Esophagus muscularis mucosa (tissue), 4 donors: Measurements from ENCODE around the gene SRD5A1. TPM values are rescaled to one million over a fixed set of nuclear protein-coding genes. Genes with fewer than 3 reads are reported as not detected.
"Not testable (repeated sequence)": the region's sequence is repeated elsewhere in the genome, so short reads cannot be mapped to it uniquely, and the experiment has no call there.

Source experiments
- DNase-seq: peaks from one replicate; pipeline ENCODE4 v3.0.0-alpha.2; 2017; ENCODE audit errors: extremely low spot score
- H3K27ac ChIP-seq, 4 donors: fragments of 200-600 bp; sonication (generic); replicated peaks in 1 of 4; 1 replicate in 3 of 4; 2 replicates in 1 of 4; pipeline ENCODE4 v1.5.1; 2016 to 2019; ENCODE audit warnings: mild to moderate bottlenecking in 1 of 4
- H3K27me3 ChIP-seq, 4 donors: fragments of 200-600 bp; sonication (generic); one replicate each; pipeline versions ENCODE4 v1.5.1 to v1.6.0; 2016 to 2019
- H3K36me3 ChIP-seq, 4 donors: fragments of 200-600 bp; sonication (generic); one replicate each; pipeline ENCODE4 v1.5.1; 2016 to 2019
- H3K4me1 ChIP-seq, 4 donors: fragments of 200-600 bp; sonication (generic); one replicate each; pipeline ENCODE4 v1.5.1; 2016 to 2019
- H3K4me3 ChIP-seq, 4 donors: fragments of 200-600 bp; sonication (generic); 1 replicate in 2 of 4; 2 replicates in 2 of 4; pipeline ENCODE4 v1.5.1; 2016 to 2019; ENCODE audit warnings: mild to moderate bottlenecking in 4 of 4, moderate library complexity in 1 of 4
- H3K9me3 ChIP-seq, 4 donors: fragments of 200-600 bp; sonication (generic); 1 replicate in 3 of 4; 2 replicates in 1 of 4; pipeline ENCODE4 v1.5.1; 2016 to 2019
- EP300 ChIP-seq: sonication (generic); formaldehyde crosslinking; IDR thresholded peaks from one replicate; pipeline ENCODE4 v1.6.1; 2017; ENCODE audit warnings: antibody characterized with exemption
- POLR2A ChIP-seq: fragments of 450-650 bp; IDR thresholded peaks from one replicate; pipeline ENCODE4 v1.6.1; 2017; ENCODE audit warnings: antibody characterized with exemption, moderate library complexity, mild to moderate bottlenecking, low read depth
- POLR2AphosphoS5 ChIP-seq, 2 donors: sonication (generic); formaldehyde crosslinking; IDR thresholded peaks; one replicate each; pipeline ENCODE4 v1.6.1; 2017; ENCODE audit warnings: antibody characterized with exemption in 2 of 2
- WGBS: methylation state at CpG from one replicate; pipeline ENCODE4 v1.1.5; 2018; 5-methylcytosine and 5-hydroxymethylcytosine counted together
- intact Hi-C: fragments of 100-400 bp; cut with DNase I; formaldehyde crosslinking; loops from one replicate; pipeline ENCODE4 v1.15.1; 2023
- total RNA-seq, 4 donors: library from RNA; depleted of rRNA; stranded (reverse); fragments of >200 nt; gene quantifications; one replicate each; pipeline versions ENCODE4 v1.1.0 to v1.2.1, GENCODE V29; 2016
- TF ChIP-seq, protein P1 (sequence below), 3 experiments: fragments of 200-600 bp in 2 of 3; fragments of 450-650 bp in 1 of 3; sonication (generic) in 2 of 3; IDR thresholded peaks; one replicate each; pipeline ENCODE4 v1.5.1; 2017 to 2019; ENCODE audit warnings: antibody characterized with exemption in 3 of 3, mild to moderate bottlenecking in 2 of 3, moderate library complexity in 1 of 3

SRD5A1 gene
- total RNA-seq, 4 donors from 2014 or later: 2.2 to 10.3 (median 4.6) TPM

DNA sequence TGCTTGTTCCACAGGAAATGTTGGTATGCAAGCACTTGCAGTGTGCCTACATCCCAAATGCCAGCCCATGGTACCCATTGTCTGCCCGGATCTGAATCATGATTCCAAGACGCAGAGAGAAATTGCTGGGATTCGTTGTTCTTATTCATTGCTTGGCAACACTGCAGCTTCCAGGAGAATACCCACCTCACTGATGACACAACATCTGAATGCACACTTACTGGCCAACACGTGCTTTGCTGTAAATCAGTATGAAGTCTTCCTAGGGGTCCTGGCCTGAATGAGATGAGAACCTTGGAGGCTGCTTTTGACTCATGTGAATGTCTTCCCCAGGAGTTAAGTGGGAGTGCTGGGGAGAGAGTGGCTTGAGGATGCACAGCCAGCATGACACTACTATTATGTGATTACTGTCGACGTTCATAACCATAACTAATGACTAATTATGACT lies 11.6 kb downstream of the SRD5A1 start:
- Histone ChIP-seq H3K36me3 (peaks cover 0 to 5% (median 2%) of the 10 kb centered on the region in 4 donors), H3K4me1 (no peaks in the 10 kb centered on the region), H3K4me3 (no peak overlapping the region), H3K27ac (no peak overlapping the region), H3K9me3 (no peaks in the 10 kb centered on the region), H3K27me3 (no peaks in the 10 kb centered on the region)
- no peak for DNase-seq
- TF ChIP-seq, protein P1, sequence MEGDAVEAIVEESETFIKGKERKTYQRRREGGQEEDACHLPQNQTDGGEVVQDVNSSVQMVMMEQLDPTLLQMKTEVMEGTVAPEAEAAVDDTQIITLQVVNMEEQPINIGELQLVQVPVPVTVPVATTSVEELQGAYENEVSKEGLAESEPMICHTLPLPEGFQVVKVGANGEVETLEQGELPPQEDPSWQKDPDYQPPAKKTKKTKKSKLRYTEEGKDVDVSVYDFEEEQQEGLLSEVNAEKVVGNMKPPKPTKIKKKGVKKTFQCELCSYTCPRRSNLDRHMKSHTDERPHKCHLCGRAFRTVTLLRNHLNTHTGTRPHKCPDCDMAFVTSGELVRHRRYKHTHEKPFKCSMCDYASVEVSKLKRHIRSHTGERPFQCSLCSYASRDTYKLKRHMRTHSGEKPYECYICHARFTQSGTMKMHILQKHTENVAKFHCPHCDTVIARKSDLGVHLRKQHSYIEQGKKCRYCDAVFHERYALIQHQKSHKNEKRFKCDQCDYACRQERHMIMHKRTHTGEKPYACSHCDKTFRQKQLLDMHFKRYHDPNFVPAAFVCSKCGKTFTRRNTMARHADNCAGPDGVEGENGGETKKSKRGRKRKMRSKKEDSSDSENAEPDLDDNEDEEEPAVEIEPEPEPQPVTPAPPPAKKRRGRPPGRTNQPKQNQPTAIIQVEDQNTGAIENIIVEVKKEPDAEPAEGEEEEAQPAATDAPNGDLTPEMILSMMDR (IDR thresholded peaks at IDR 0.05): no peak
- TF ChIP-seq POLR2AphosphoS5 (IDR thresholded peaks at IDR 0.05) (no peak), POLR2A (no peak), EP300 (no peak)
- 96% methylated on average over 6 of the region's 6 CpGs for WGBS
- intact Hi-C loops: no loop called here

DNA sequence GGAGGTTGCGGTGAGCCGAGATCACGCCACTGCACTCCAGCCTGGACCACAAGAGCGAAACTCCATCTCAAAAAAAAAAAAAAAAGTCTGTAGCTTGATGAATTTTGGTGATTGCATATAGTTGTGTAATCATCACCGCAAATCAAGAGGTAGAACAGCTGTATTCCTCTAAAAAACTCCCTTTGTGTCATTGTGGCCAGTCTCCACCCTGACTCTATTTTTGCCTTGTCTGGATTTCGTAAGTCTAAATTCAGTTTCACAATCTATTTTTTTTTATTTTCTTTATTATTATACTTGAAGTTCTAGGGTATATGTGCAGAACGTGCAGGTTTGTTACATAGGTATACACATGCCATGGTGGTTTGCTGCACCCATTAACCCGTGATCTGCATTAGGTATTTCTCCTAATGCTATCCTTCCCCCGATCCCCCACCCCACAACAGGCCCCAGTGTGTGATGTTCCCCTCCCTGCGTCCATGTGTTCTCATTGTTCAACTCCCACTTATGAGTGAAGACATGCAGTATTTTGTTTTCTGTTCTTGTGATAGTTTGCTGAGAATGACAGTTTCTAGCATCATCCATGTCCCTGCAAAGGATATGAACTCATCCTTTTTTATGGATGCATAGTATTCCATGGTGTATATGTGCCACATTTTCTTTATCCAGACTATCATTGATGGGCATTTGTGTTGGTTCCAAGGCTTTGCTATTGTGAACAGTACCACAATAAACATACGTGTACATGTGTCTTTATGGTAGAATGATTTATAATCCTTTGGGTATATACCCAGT lies 12.5 kb downstream of the SRD5A1 start:
- intact Hi-C loops, H3K4me3 ChIP-seq, H3K9me3 ChIP-seq, H3K27me3 ChIP-seq, H3K4me1 ChIP-seq, H3K36me3 ChIP-seq, H3K27ac ChIP-seq, DNase-seq: not testable (repeated sequence)
- 88% methylated on average over 11 of the region's 11 CpGs for WGBS

DNA sequence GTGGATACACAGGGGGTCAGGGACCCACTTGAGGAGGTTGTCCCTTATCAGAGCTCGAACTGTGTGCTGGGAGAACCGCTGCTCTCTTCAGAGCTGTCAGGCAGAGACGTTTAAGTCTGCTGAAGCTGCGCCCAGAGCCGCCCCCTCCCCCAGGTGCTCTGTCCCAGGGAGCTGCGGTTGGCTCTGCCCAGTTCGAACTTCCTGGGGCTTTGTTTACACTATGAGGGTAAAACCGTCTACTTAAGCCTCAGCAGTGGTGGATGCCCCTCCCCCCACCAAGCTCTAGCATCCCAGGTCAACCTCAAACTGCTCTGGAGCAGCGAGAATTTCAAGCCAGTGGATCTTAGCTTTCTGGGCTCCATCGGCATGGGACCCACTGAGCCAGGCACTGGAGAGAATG lies 15.9 kb downstream of the SRD5A1 start:
- no peak overlapping the region for H3K4me3 ChIP-seq
- no peaks in the 10 kb centered on the region for H3K9me3 ChIP-seq
- TF ChIP-seq POLR2AphosphoS5 (IDR thresholded peaks at IDR 0.05) (no peak), EP300 (no peak), POLR2A (no peak)
- TF ChIP-seq, protein P1 (IDR thresholded peaks at IDR 0.05): no peak
- no peaks in the 10 kb centered on the region for H3K4me1 ChIP-seq
- peaks cover 0 to 30% (median 4%) of the 10 kb centered on the region in 4 donors for H3K36me3 ChIP-seq
- H3K27me3 ChIP-seq: no peaks in the 10 kb centered on the region
- no peak overlapping the region for H3K27ac ChIP-seq
- no peak for DNase-seq
- intact Hi-C loops: no loop called here
- 53% methylated on average over 8 of the region's 10 CpGs for WGBS

DNA sequence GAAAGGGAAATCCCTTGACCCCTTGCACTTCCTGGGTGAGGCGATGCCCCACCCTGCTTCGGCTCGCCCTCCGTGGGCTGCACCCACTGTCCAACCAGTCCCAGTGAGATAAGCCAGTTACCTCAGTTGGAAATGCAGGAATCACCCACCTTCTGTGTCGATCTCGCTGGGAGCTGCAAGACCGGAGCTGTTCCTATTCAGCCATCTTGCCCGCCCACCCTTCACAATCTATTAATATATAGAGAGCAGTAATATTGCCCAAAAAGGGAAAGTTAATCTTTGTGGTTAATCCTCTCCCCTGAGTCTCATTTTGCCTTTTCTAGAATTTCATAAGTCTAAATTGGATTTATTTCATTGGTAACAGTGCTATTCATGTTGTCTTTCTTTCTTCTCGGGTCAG lies 16.4 kb downstream of the SRD5A1 start:
- H3K9me3 ChIP-seq: no peaks in the 10 kb centered on the region

DNA sequence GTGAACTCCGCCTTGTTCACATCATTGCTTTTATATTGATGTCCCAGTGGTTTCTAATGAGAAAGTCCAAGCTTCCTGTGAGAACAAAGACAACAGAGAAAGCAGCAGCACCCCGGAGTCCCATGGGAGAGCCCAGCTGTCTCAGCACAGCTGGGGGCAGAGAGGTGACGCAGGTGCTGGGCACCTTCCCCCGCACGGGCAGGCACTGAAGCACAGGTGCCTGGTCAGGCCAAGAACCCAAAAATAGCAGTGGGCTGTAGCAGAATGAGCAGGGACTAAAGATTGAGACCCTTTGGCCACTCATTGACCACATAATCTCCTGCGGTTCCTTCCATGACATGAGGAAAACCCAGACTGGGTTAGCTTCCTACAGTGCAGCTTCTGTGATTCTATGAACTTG lies 18.8 kb downstream of the SRD5A1 start:
- peaks cover 4 to 47% (median 15%) of the 10 kb centered on the region in 4 donors for H3K36me3 ChIP-seq
- no peak overlapping the region for H3K4me3 ChIP-seq
- WGBS: 93% methylated on average over 4 of the region's 6 CpGs
- no peak for DNase-seq
- H3K27me3 ChIP-seq: no peaks in the 10 kb centered on the region
- intact Hi-C loops: no loop called here
- TF ChIP-seq POLR2AphosphoS5 (IDR thresholded peaks at IDR 0.05): no peak
- peaks cover 0 to 11% (median 0%) of the 10 kb centered on the region in 4 donors for H3K9me3 ChIP-seq
- no peaks in the 10 kb centered on the region for H3K4me1 ChIP-seq
- no peak overlapping the region for H3K27ac ChIP-seq

More for the DNA sequence above, 16.4 kb downstream of the SRD5A1 start:
- intact Hi-C loops: no loop called here
- 98% methylated on average over 9 of the region's 9 CpGs for WGBS
- DNase-seq: no peak
- Histone ChIP-seq H3K27me3 (no peaks in the 10 kb centered on the region), H3K4me3 (no peak overlapping the region), H3K36me3 (peaks cover 0 to 31% (median 4%) of the 10 kb centered on the region in 4 donors), H3K4me1 (no peaks in the 10 kb centered on the region), H3K27ac (no peak overlapping the region)
- TF ChIP-seq POLR2AphosphoS5 (IDR thresholded peaks at IDR 0.05): no peak
- no peak for TF ChIP-seq EP300
- no peak for TF ChIP-seq POLR2A
- TF ChIP-seq, protein P1 (IDR thresholded peaks at IDR 0.05): no peak
